ENCODE data around the gene EHBP1.

The EHBP1 gene

DNA sequence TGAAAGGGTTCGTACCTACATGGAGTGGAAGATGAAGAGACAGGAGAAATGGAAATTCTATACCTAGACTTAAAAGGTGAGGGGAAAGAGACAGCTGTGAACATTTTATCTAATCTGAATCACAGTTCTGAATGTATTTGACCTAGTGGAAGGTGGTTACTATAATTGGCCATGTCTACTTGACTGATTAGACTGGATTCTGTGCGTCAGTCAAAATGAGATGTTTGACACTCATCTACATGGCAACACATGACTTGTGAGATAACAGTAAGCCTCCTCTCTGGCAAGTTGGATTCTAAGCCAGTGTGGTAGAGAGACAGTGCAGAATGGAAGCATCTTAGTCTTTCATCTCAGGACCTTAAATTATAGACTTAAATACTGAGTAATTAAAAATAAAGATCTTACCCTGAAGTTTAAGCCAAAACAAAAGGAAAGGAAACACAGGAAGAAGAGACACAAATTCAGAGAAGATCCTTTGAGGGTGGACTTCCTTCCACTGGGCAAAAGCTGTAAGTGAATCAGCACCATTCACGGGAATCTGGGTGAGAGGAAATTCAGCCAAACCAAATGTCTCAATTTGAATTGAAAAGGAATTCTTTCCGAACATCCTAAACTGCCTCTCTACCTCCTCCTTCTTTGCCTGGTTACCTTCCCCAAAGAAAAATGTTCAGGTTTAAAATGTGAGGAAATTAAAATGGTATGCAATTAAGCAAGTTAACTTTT lies 121.6 kb downstream of the EHBP1 start:
- no peak overlapping the region for H3K4me3 Mint-ChIP-seq
- H3K27ac Mint-ChIP-seq: no peak overlapping the region
- H3K9me3 Mint-ChIP-seq: no peaks in the 10 kb centered on the region
- peaks cover 47% of the 10 kb centered on the region for H3K36me3 Mint-ChIP-seq (ENCODE audit: low read depth)
- H3K4me1 Mint-ChIP-seq (ENCODE audit: low read depth): no peaks in the 10 kb centered on the region
- no peaks in the 10 kb centered on the region for H3K27me3 Mint-ChIP-seq

DNA sequence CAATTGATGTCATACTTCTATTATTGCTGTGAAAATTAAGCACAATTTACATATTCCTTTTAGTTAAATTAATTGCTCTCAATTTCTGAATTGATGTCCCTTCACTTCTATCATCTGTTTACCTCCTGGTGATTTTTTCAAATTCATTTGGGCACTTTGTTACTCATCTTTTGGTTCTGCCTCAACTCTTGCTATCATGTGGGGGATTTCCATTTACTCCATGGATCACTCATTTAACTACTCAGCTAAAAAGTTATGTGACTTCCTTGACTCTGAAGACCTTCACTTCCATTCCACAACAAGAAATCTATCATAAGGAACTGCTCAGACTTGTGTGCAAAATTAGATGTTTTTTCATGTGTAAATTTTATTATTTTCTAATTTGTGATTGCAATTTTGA lies 126.2 kb downstream of the EHBP1 start:
- H3K9me3 Mint-ChIP-seq: peaks cover 9% of the 10 kb centered on the region
- H3K27ac Mint-ChIP-seq: no peak overlapping the region
- H3K36me3 Mint-ChIP-seq (ENCODE audit: low read depth): peaks cover 52% of the 10 kb centered on the region
- no peaks in the 10 kb centered on the region for H3K4me1 Mint-ChIP-seq (ENCODE audit: low read depth)
- no peak overlapping the region for H3K4me3 Mint-ChIP-seq
- no peaks in the 10 kb centered on the region for H3K27me3 Mint-ChIP-seq

DNA sequence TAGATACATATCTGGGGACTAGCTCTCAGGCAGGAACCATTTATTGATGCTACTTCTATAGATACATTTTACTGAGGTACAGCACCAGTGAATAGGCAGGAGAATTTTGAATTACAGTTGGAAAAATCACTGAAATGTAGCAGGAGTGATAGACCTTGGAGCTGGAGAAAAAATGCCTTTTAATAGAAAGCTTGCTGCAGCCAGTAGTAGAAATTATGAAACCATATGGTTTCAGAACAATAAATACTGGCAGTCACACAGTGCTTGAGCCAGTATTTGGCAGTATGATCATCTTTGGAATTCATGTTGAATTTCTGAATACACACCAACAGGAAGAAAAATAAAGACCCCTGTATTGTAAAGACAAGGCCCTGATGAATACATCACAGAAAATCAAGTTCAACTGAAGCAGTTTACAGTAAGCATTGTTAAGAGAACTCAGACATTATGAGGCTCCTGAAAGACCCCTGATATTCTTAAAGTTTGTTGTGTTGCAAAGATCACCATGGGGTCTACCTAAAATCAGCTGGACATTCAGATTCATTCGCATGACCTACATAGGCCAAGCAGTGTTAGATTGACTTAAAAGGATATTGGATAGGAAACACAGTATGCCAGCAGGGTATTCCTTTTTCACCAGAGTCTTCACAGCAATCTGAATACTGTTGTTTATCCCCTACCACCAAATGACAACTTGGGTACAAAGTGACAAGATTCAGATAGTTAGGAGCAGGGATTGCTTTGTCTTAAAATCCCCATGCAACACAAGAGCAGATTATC lies 139.0 kb downstream of the EHBP1 start:
- H3K27me3 Mint-ChIP-seq: no peaks in the 10 kb centered on the region
- H3K4me3 Mint-ChIP-seq: no peak overlapping the region
- no peaks in the 10 kb centered on the region for H3K4me1 Mint-ChIP-seq (ENCODE audit: low read depth)

DNA sequence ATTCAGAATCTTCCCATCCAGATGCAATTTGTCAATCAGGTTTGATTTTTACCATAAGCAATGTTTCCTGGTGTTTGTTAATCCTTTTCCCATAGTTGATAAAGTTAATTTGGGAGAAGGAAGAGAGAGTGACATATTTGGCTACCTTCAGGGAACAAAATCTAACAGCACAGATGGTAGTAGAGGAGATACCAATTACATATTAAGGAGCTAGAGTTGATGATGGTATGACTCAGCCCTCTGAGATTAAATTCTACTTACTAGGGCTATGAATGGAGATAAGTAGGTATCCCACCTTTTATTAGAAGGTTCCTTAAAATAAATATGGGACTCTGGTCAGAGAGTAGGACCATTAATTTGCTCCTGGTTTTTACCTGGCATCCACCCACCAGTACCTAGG lies 139.7 kb downstream of the EHBP1 start:
- no peaks in the 10 kb centered on the region for H3K27me3 Mint-ChIP-seq
- peaks cover 8% of the 10 kb centered on the region for H3K9me3 Mint-ChIP-seq

More for the DNA sequence above, 139.0 kb downstream of the EHBP1 start:
- Mint-ChIP-seq H3K27ac (no peak overlapping the region), H3K36me3 (ENCODE audit: low read depth) (peaks cover 15% of the 10 kb centered on the region), H3K9me3 (peaks cover 8% of the 10 kb centered on the region)

DNA sequence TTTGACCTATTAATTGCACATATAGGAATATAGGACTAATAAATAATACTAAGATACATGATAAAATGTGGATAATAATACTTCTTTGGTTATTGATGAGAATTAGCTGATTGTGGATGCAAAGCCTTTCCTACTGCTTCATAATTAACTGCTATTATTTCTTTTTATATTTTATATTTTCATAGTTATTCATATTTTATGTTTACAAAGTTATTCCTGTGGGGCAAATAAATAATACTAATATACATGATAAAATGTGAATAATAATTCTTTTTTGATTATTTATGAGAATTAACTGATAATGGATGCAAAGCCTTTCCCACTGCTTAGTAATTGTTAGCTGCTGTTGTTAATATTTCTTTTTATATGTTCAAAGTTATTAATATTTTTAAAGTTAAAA lies 146.7 kb downstream of the EHBP1 start:
- H3K9me3 Mint-ChIP-seq: peaks cover 9% of the 10 kb centered on the region
- H3K4me3 Mint-ChIP-seq: no peak overlapping the region
- no peaks in the 10 kb centered on the region for H3K27me3 Mint-ChIP-seq
- H3K4me1 Mint-ChIP-seq (ENCODE audit: low read depth): no peaks in the 10 kb centered on the region
- H3K36me3 Mint-ChIP-seq (ENCODE audit: low read depth): peaks cover 21% of the 10 kb centered on the region
- H3K27ac Mint-ChIP-seq: no peak overlapping the region

More for the DNA sequence above, 139.7 kb downstream of the EHBP1 start:
- Mint-ChIP-seq H3K4me3 (no peak overlapping the region), H3K4me1 (ENCODE audit: low read depth) (no peaks in the 10 kb centered on the region), H3K27ac (no peak overlapping the region), H3K36me3 (ENCODE audit: low read depth) (peaks cover 15% of the 10 kb centered on the region)

DNA sequence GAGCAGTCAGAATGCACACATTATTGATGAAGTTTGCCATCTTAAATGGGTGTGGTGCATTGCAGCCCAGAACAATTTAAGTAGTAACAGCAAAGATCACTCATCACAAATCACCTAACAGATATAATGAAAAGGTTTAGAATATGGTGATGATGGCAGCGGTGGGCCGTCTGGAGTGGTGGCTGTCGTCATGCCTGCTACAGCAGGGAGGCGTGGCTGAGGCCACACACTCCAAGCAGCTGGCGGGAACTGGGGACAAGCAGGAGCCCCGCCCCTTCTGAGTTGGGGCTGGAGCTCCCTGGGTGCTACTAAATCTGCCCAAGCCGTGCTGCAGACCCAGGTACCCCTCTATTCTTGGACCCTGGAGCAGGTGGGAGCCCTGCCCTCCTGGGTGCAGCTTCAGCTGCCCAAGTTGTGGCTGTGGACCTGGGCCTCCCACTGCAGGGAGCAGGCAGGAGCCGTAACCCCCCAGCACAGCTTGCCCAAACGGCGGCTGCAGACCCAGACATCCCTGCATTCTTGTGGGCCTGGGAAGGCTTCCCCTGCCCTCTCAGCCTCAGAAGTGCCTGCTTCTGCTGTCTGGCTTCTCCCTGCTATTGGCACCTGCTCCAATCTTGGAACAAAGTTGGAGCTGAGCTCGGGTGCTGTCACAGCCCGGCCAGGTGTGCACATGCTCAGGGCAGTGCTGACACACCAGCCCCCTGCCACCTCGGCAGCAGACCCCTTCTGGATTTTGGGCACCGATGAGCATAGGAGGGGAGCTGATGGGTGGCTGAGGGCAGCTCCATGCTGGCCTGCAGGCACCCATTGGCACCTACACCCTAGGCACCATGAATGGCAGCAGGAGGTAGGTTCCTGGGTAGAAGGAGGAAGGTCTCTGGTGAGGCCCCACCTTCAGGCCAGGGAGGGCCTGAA lies 149.3 kb downstream of the EHBP1 start:
- Mint-ChIP-seq H3K27ac (no peak overlapping the region), H3K4me3 (no peak overlapping the region), H3K9me3 (peaks cover 5% of the 10 kb centered on the region)

DNA sequence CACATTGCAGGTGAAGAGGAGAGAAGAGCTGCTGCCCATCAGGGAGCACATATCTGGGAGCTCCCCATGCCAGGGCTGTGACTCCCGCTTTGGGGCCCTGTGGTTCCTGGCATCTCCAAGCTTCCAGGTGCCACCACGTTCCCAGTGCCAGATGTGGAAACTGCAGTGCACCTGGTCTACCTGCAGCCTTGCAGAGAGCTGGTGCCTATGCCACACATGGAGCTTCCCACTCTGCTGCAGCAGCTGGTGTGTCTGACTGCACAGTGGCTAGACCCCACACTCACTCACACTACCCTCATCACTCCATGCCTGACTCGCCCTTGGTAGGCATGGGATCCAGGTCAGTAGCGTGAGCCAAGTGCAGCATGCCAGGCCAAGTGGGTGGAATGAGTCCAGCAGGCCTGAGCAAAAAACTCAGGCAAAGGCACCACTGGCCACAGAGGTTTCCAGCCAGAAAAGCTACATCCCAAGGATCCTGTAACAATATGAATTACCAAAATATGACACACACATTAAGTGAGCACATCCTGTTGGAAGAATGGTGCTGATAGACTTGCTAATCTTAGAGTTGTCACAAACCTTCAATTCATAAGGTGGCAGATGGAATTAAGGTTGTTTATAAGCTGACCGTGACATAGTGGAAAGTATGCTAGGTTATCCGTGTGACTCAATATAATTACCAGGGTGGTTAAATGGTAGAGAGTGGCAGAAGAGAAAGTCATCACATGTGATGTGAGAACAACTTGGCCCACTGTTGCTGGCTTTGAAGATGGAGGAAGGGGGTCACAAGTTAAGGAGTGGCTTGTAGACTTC lies 150.9 kb downstream of the EHBP1 start:
- Mint-ChIP-seq H3K9me3 (peaks cover 5% of the 10 kb centered on the region), H3K36me3 (ENCODE audit: low read depth) (peaks cover 15% of the 10 kb centered on the region)

More for the DNA sequence above, 149.3 kb downstream of the EHBP1 start:
- H3K27me3 Mint-ChIP-seq: no peaks in the 10 kb centered on the region
- H3K4me1 Mint-ChIP-seq (ENCODE audit: low read depth): no peaks in the 10 kb centered on the region
- peaks cover 15% of the 10 kb centered on the region for H3K36me3 Mint-ChIP-seq (ENCODE audit: low read depth)

DNA sequence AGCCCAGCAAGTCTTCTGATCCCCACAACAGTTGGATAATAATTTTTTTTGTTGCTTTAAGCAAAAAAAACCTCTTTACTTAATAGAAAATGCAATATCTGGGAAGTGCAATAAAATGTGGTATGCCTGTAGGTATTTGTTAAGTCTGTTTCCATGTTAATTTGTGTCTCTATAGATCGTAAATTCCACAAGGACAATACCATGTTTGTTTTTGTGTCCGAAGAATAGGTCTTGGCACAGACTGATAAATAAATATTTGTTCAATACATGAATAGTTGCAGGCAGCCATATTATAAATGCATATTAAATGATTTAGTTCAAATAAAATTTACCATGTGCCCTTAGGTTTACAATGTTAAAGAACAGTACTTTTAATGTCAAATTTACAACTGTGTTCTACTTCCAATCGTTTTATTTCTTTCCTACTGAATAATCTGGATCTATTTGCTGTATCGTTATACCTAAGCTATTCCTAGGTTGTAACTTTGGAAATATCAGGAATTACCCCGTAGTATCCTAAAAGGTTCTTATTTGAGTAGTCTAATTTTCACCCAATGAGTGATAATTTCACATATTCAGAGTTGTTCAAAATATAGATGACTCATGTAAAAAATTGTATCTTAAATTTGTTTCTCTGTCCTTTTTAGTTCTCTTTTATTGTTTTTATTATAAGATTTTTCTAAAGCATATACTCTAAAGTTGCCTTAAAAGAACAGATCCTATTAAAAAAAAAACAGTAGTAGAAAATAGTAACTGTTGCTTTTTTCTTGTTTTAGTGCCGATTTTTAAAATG lies 151.8 kb downstream of the EHBP1 start:
- Mint-ChIP-seq H3K27me3 (no peaks in the 10 kb centered on the region), H3K9me3 (peaks cover 5% of the 10 kb centered on the region), H3K4me1 (ENCODE audit: low read depth) (no peaks in the 10 kb centered on the region), H3K4me3 (no peak overlapping the region), H3K27ac (no peak overlapping the region), H3K36me3 (ENCODE audit: low read depth) (peaks cover 18% of the 10 kb centered on the region)

More for the DNA sequence above, 150.9 kb downstream of the EHBP1 start:
- no peaks in the 10 kb centered on the region for H3K4me1 Mint-ChIP-seq (ENCODE audit: low read depth)
- no peak overlapping the region for H3K4me3 Mint-ChIP-seq
- no peaks in the 10 kb centered on the region for H3K27me3 Mint-ChIP-seq
- no peak overlapping the region for H3K27ac Mint-ChIP-seq

DNA sequence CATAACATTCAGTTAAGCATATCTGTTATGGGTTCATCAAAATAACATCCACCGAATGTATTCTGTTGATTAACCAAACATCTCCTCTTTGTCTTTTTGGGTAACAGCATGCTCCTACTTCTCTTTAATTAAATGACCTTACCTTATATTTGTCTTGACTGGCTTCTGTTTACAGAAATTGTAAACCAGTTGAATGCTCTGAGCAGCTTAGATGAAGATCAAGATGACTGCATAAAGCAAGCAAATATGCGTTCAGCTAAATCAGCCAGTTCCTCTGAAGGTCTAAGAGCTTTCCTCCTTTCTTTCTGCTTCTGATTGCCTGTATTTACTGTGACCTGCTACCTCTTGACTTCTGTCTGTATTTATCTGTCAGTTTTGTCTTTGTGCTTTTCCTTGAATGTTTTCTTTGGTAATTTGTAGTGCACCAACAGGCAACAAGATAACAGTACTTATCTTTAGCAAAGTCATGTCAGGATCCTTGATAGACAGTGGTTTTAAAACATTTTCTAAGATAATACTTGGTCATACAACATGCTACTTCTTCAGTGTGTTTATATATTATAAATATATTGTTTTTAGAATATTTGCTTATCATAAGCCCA lies 152.8 kb downstream of the EHBP1 start:
- Mint-ChIP-seq H3K27ac (no peak overlapping the region), H3K4me1 (ENCODE audit: low read depth) (no peaks in the 10 kb centered on the region), H3K9me3 (peaks cover 4% of the 10 kb centered on the region), H3K27me3 (no peaks in the 10 kb centered on the region), H3K4me3 (no peak overlapping the region), H3K36me3 (ENCODE audit: low read depth) (peaks cover 14% of the 10 kb centered on the region)

DNA sequence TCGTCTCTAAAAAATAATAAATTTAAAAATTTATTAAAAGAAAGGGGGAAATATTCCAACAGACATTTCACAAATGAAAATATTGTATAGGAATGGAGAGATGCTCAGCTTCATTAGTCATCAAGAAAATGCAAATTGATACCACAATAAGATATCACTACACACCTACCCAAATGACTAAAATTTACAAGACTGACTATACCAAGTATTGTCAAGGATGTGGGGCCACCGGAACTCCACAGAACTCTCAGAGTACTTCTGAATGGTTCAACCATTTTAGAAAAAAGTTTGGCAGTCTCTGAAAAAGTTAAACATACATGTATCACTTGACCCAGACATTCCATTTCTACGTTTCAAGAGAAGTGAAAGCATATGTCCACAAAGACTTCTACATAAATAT lies 163.4 kb downstream of the EHBP1 start:
- Mint-ChIP-seq H3K4me1 (ENCODE audit: low read depth) (no peaks in the 10 kb centered on the region), H3K27ac (no peak overlapping the region), H3K4me3 (no peak overlapping the region), H3K27me3 (no peaks in the 10 kb centered on the region), H3K9me3 (peaks cover 14% of the 10 kb centered on the region), H3K36me3 (ENCODE audit: low read depth) (peaks cover 75% of the 10 kb centered on the region)

DNA sequence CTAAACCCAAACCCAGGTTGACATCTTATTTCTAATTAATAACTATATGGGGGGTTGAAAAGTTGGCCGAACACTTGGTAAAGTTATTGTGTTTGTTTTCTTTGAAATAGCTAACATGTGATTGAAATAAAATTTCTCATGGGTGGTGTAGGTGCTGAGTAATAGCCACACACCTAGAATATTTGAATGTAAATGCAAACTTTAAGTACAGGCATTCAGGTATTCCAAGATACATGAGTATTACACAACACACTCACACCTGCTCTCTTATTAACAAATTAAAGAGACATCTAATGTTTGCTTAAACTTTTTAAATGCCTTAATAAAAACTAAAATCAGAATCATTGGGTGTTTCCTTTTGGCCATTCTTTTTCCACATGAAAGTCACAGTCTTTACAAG lies 165.5 kb downstream of the EHBP1 start:
- Mint-ChIP-seq H3K4me3 (no peak overlapping the region), H3K27me3 (no peaks in the 10 kb centered on the region), H3K36me3 (ENCODE audit: low read depth) (peaks cover 78% of the 10 kb centered on the region), H3K4me1 (ENCODE audit: low read depth) (no peaks in the 10 kb centered on the region), H3K9me3 (peaks cover 16% of the 10 kb centered on the region), H3K27ac (no peak overlapping the region)

DNA sequence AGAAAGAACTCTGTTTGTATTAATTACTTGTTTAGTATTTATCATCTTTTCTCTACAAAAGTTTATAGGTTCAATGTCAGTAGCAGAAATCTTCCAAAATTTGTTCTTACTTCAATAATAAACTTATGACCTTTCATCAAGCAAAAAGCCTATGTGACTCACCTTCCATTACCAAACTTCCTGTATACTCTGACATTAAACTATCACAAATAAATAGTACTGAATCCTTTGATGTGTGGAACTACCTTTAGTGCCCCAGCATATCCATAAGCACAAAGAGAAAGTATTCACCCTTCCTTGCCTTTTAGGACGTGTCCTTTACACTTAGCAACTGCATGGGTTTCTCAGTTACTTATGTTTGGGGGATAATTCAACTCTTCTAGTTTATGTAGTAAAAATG lies 166.0 kb downstream of the EHBP1 start:
- Mint-ChIP-seq H3K9me3 (peaks cover 18% of the 10 kb centered on the region), H3K4me1 (ENCODE audit: low read depth) (no peaks in the 10 kb centered on the region), H3K4me3 (no peak overlapping the region), H3K27ac (no peak overlapping the region), H3K27me3 (no peaks in the 10 kb centered on the region), H3K36me3 (ENCODE audit: low read depth) (peaks cover 78% of the 10 kb centered on the region)

DNA sequence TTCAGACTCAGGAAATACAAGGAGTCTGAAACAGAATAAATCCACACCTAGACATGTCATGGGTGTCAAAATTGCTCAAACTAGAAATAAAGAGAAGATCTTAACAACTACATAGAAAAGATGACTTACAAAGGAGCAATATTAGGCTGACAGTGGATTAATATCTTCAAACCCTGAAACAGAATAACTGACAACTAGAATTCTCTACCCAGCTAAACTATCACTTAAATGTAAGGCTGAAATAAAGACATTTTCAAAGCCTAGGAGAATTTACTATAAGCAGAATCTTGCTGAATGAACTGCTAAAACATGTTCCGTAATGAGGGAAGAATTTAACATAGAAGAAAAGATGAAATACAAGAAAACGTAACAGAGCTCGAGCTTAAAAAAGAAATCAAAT lies 168.1 kb downstream of the EHBP1 start:
- Mint-ChIP-seq H3K36me3 (ENCODE audit: low read depth) (peaks cover 83% of the 10 kb centered on the region), H3K4me3 (no peak overlapping the region), H3K27me3 (no peaks in the 10 kb centered on the region), H3K27ac (no peak overlapping the region), H3K4me1 (ENCODE audit: low read depth) (no peaks in the 10 kb centered on the region), H3K9me3 (peaks cover 27% of the 10 kb centered on the region)

Measured in stimulated activated naive CD8-positive, alpha-beta T cell treated with anti-CD3 and anti-CD28 coated beads, Interleukin-15, Interleukin-2, amounts not matched to agents 100 ng/mL and 50 ng/mL, for 24 hours (primary cell).